ENCODE results near the gene CCHCR1.
"Not testable (repeated sequence)": the region's sequence is repeated elsewhere in the genome, so short reads cannot be mapped to it uniquely, and the experiment has no call there.

The CCHCR1 gene, protein sequence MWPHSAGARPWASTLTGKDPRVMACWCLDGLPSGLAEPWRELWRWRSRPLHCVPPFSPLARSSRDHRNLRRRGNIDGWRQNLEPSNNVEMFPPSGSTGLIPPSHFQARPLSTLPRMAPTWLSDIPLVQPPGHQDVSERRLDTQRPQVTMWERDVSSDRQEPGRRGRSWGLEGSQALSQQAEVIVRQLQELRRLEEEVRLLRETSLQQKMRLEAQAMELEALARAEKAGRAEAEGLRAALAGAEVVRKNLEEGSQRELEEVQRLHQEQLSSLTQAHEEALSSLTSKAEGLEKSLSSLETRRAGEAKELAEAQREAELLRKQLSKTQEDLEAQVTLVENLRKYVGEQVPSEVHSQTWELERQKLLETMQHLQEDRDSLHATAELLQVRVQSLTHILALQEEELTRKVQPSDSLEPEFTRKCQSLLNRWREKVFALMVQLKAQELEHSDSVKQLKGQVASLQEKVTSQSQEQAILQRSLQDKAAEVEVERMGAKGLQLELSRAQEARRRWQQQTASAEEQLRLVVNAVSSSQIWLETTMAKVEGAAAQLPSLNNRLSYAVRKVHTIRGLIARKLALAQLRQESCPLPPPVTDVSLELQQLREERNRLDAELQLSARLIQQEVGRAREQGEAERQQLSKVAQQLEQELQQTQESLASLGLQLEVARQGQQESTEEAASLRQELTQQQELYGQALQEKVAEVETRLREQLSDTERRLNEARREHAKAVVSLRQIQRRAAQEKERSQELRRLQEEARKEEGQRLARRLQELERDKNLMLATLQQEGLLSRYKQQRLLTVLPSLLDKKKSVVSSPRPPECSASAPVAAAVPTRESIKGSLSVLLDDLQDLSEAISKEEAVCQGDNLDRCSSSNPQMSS

GRCh38 chr6:31157513-31158139 lies at the start of gene CCHCR1:
Gene CCHCR1 (minus strand): TSS chr6:31157802. CDS start chr6:31157600, 202 bp downstream.
- no peak for DNase-seq (ENCODE audit: low read depth in 2 of 2)

- no peak for DNase-seq (ENCODE audit: low read depth in 2 of 2)
Measured at GRCh38 chr6:31205638-31206037, 48.0 kb upstream of the CCHCR1 start.

DNA sequence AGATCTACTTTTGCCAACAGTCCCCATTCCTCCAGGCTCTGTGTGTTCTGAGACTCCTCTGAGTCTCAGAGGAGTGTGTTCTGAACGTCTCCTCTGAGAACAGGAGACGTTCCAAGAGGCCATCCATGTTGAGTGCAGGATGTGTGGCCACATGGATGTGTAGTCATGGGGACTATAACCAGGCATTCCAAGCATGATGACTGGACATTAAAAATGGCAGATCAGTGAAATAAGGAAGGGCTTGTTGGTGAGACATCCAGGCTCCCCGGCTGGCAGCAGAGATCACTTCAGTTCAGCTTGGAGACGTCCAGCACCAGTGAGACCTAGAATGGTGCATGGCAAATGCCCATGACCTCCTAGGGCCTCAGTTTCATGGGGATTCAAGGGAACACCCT lies 47.1 kb upstream of the CCHCR1 start:
- DNase-seq (ENCODE audit: low read depth in 2 of 2), result no peak

GRCh38 chr6:31203345-31203979 lies 45.9 kb upstream of the CCHCR1 start:
- DNase-seq (ENCODE audit: low read depth in 2 of 2), result peak; percentile 28 to 54

GRCh38 chr6:31202259-31203166 lies 44.9 kb upstream of the CCHCR1 start:
- DNase-seq (ENCODE audit: low read depth in 2 of 2), result no peak

GRCh38 chr6:31199105-31199452 lies 41.5 kb upstream of the CCHCR1 start:
- DNase-seq (ENCODE audit: low read depth in 2 of 2), result not testable (repeated sequence)

DNA sequence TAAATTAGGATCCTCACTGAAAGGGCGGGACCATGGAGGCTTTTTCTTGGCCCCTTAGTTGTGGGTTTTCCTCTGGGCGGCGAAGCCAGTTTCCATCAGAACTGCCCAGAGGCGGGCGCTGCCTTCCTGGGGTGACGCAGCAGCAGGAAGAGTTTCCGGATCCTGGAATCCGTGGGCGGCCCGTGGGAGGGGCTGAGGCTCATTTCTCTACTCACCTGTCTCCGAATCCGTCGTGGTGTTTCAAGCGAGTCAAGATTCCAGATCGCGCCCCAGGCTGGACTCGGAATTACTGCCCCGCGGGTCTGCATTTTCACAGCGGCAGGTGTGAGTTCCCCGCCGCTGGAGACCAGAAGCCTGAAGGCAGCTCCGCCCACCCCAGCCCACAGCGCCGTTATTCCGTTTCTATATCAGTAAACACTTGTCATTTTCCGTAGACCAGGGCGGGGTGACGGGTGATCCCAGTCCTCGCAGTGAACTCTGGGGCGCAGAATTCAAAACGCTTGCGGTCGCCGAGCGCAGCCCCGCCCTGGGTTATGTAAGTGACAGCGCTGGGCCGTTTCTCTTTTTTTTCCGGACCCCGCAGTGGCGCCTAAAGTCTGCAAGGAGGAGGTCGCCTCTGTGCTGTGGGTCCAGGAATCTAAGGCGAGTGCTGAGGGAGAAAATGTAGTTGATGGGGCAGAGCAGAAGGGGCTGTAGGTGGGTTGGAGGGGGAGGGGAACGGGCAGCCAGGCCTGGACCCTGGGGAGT lies 40.1 kb upstream of the CCHCR1 start:
- peak; percentile 82 to 83 for DNase-seq (ENCODE audit: low read depth in 2 of 2)

DNA sequence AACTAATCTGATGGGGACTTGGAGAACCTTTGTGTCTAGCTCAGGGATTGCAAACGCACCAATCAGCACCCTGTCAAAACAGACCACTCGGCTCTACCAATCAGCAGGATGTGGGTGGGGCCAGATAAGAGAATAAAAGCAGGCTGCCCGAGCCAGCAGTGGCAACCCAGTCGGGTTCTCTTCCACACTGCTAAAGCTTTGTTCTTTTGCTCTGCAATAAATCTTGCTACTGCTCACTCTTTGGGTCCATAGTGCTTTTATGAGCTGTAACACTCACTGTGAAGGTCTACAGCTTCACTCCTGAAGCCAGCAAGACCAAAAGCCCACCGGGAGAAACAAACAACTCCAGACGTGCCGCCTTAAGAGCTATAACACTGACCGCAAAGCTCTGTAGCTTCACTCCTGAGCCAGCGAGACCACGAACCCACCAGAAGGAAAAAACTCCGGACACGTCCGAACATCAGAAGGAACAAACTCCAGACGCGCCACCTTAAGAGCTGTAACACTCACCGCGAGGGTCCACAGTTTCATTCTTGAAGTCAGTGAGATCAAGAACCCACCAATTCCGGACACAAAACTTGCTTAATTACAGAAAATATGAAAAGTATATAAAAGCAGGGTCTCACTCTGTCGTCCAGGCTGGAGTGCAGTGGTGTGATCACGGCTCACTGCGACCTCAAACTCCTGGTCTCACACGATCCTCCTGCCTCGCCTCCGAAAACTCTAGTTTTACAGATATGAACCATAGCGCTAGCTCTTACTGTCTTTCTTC lies 38.8 kb upstream of the CCHCR1 start:
- DNase-seq (ENCODE audit: low read depth in 2 of 2), result not testable (repeated sequence)

DNA sequence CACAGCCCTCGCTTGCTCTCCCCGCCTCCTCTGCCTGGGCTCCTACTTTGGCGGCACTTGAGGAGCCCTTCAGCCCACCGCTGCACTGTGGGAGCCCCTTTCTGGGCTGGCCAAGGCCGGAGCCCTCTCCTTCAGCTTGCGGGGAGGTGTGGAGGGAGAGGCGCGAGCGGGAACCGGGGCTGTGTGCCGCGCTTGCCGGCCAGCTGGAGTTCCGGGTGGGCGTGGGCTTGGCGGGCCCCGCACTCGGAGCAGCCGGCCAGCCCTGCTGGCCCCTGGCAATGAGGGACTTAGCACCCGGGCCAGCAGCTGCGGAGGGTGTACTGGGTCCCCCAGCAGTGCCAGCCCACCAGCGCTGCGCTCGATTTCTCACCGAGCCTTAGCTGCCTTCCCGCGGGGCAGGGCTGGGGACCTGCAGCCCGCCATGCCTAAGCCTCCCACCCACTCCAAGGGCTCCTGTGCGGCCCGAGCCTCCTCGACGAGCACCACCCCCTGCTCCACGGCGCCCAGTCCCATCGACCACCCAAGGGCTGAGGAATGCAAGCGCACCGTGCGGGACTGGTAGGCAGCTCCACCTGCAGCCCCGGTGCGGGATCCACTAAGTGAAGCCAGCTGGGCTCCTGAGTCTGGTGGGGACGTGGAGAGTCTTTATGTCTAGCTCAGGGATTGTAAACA lies 37.8 kb upstream of the CCHCR1 start:
- DNase-seq (ENCODE audit: low read depth in 2 of 2), result not testable (repeated sequence)

DNA sequence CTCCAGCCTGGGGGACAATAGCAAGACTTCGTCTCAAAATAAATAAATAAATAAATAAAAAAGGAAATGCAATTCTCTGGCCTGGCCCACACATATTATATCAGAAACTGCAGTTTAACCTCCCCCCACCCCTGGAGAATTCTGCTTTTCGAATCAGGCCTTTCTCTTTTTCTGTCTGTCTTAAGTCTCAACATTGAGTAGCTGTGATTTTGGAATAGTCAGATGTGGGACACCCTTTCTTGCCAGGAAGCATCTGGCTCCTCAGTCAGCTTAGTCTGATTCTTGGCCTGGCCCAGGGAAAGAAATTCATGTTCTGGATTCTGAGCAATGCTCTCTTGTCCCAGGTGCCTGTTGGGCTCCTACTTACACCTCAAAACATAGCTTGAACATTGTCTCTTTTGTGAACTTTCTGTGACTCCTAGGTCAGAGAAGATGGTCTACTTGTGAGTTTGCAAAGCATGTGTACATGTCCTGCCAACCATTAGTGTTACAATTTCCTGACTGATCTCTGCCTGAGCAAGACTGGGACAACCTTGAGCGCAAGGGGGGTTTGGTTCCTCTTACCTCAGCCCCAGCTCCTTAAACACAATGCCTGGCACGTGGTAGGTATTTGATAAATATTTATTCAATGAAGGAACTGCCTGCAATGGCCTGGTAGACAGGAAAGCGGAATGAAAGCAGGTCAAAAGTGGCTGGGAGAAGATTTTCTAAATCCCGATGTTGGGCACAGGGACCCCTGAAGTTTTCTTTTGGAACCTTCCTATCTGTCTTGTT lies 36.6 kb upstream of the CCHCR1 start:
- DNase-seq (ENCODE audit: low read depth in 2 of 2), result no peak

DNA sequence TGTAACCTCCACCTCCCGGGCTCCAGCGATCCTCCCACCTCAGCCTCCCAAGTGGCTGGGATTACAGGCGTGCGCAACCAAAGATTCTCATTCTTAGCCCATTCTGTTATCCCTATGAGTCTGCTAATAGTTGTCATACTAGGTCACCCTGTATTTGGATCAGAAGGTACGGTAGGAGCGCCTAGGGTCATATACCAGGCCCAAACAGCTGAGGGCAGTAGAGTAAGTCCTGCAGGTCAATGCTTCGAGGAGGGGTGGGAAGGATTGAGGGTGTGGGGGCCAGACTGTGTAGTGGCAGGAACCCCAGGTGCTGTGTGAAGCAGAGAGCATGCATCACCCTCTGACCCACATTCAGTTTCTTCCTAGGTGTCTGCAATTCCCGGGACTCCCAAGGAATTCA lies 35.6 kb upstream of the CCHCR1 start:
- DNase-seq (ENCODE audit: low read depth in 2 of 2), result no peak

- DNase-seq (ENCODE audit: low read depth in 2 of 2), result peak; percentile 42
Measured at GRCh38 chr6:31192431-31193105, 35.0 kb upstream of the CCHCR1 start.

DNA sequence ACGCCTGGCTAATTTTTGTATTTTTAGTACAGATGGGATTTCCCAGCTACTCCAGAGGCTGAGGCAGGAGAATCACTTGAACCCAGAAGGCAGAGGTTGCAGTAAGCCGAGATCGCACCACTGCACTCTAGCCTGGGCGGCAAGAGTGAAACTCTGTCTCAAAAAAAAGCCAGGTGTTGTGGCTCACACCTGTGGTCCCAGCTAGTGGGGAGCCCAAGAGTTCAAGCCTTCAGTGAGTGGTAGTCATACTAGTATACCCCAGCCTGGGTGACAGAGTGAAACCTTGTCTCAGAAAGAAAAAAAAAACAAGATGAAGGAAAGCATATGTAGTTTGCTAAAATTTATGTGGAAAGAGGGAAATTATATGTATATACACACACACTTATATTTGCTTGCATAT lies 32.9 kb upstream of the CCHCR1 start:
- no peak for DNase-seq (ENCODE audit: low read depth in 2 of 2)

DNA sequence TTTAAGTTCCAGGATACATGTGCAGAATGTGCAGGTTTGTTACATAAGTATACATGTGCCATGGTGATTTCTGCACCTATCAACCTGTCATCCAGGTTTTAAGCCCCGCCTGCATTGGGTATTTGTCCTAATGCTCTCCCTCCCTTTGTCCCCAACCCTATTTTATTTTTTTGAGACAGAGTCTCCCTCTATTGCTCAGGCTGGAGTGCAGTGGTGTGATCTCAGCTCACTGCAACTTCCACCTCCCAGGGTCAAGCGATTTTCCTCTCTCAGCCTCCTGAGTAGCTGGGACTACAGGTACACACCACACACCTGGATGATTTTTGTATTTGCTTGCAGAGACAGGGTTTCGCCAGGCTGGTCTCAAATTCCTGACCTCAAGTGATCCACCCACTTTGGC lies 31.6 kb upstream of the CCHCR1 start:
- DNase-seq (ENCODE audit: low read depth in 2 of 2), result not testable (repeated sequence)

DNA sequence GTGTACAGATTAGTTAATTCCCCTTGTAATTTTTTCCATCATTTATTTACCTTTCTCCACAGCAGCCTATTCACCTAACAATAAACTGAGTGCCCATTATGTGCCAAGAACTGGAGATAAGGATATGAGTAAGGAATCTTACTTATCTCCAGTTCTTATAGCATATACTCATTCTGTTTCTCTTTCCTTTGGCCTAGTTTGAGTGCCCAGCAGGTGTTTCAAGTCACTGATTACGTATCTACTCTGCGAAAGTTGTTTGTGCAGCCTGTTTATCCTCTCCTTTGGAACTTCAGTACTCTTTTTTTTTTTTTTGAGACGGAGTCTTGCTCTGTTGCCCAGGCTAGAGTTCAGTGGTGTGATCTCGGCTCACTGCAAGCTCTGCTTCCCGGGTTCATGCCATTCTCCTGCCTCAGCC lies 30.2 kb upstream of the CCHCR1 start:
- DNase-seq (ENCODE audit: low read depth in 2 of 2), result no peak

- no peak for DNase-seq (ENCODE audit: low read depth in 2 of 2)
Measured at GRCh38 chr6:31186052-31186734, 28.6 kb upstream of the CCHCR1 start.

GRCh38 chr6:31185695-31186051 lies 28.1 kb upstream of the CCHCR1 start:
- DNase-seq (ENCODE audit: low read depth in 2 of 2), result not testable (repeated sequence)

All from activated CD4-positive, alpha-beta T cell treated with anti-CD3 and anti-CD28 coated beads for 24 hours (primary cell).